T-helper 1 cell treated with Interleukin-12 subunit alpha and Interleukin-12 subunit beta and Interleukin-4 antibody, amounts not matched to agents 30 μg/mL and 1 μg/mL, for 36 hours (primary cell): ENCODE measurements around the gene INTS11.

Source experiments
- H3K27ac Mint-ChIP-seq: one replicate; pipeline ENCODE4 v1.8.0; 2021; ENCODE audit warnings: mild to moderate bottlenecking, mixed read lengths
- H3K27me3 Mint-ChIP-seq: one replicate; pipeline ENCODE4 v1.8.0; 2021; ENCODE audit warnings: low read depth, mixed read lengths
- H3K36me3 Mint-ChIP-seq: one replicate; pipeline ENCODE4 v1.8.0; 2021; ENCODE audit warnings: low read depth, mixed read lengths
- H3K4me1 Mint-ChIP-seq: one replicate; pipeline ENCODE4 v1.8.0; 2021; ENCODE audit warnings: low read depth, mixed read lengths
- H3K4me3 Mint-ChIP-seq: one replicate; pipeline ENCODE4 v1.8.0; 2021; ENCODE audit warnings: mild to moderate bottlenecking, moderate library complexity, mixed read lengths
- H3K9me3 Mint-ChIP-seq: one replicate; pipeline ENCODE4 v1.8.0; 2021; ENCODE audit warnings: mixed read lengths

Gene INTS11

GRCh38 chr1:1262071-1262470, 62.4 kb downstream of the INTS11 start:
- no peak overlapping the region for H3K4me3 Mint-ChIP-seq
- H3K27ac Mint-ChIP-seq = no peak overlapping the region
- peaks cover 33% of the 10 kb centered on the region for H3K36me3 Mint-ChIP-seq
- H3K27me3 Mint-ChIP-seq = no peaks in the 10 kb centered on the region
- H3K4me1 Mint-ChIP-seq = peaks cover 10% of the 10 kb centered on the region
- H3K9me3 Mint-ChIP-seq = no peaks in the 10 kb centered on the region
